Panc1 (cell line): ENCODE measurements around the gene PPP1R9B. TPM values are rescaled to one million over a fixed set of nuclear protein-coding genes. Genes with fewer than 3 reads are reported as not detected.
A peak's percentile ranks its signal among the peaks of the same experiment; 100 is the strongest.

Experiments used
- ATAC-seq: fragments of 200-7000 bp; cut with Tn5 transposase; 2 replicates; pipeline ENCODE4 v1.9.1; 2020; ENCODE audit warnings: mild to moderate bottlenecking, moderate library complexity
- BruUV-seq: library from RNA; stranded (reverse); fragments of 400-500 nt; replicated peaks from 2 replicates; lab custom pipeline; 2021; lab: Mats Ljungman, UMichigan
- CTCF ChIA-PET: fragments of 300-600 bp; sonication (Branson Sonifier 250); formaldehyde crosslinking; loops from one replicate; lab custom pipeline; 2022; ENCODE audit warnings: antibody characterized with exemption; lab: Charles Lee
- POLR2A ChIA-PET: fragments of 300-600 bp; sonication (Branson Sonifier 250); formaldehyde crosslinking; loops from one replicate; lab custom pipeline; 2022; ENCODE audit warnings: antibody characterized with exemption; lab: Charles Lee
- DNase-seq: peaks from one replicate; pipeline ENCODE4 v3.0.0-alpha.2; 2010; ENCODE audit warnings: low read depth, low spot score
- H3K27ac ChIP-seq: 2 replicates; pipeline ENCODE4 v1.5.1; 2011; ENCODE audit warnings: mild to moderate bottlenecking, low read length, inconsistent platforms
- H3K27me3 ChIP-seq: fragments of 200-500 bp; sonication (Bioruptor generic); 2 replicates; pipeline ENCODE4 v1.6.0; 2014; ENCODE audit warnings: low read length, inconsistent platforms; ENCODE audit not compliant: control insufficient read depth, insufficient read depth
- H3K36me3 ChIP-seq: fragments of 200-500 bp; sonication (Bioruptor generic); 2 replicates; pipeline ENCODE4 v1.5.1; 2014; ENCODE audit warnings: inconsistent platforms, mild to moderate bottlenecking, low read length, moderate library complexity; ENCODE audit not compliant: control insufficient read depth, insufficient read depth
- H3K4me1 ChIP-seq: 2 replicates; pipeline ENCODE4 v1.5.1; 2011; ENCODE audit warnings: inconsistent platforms, mild to moderate bottlenecking, low read length, moderate library complexity; ENCODE audit not compliant: control insufficient read depth, insufficient read depth
- H3K4me3 ChIP-seq, 2 experiments: 2 replicates each; pipeline ENCODE4 v1.5.1; 2011 to 2012; ENCODE audit warnings: low read depth in 2 of 2, low read length in 2 of 2, mild to moderate bottlenecking in 2 of 2, inconsistent platforms in 1 of 2, moderate library complexity in 1 of 2
- H3K9me3 ChIP-seq: fragments of 200-500 bp; sonication (Bioruptor generic); 2 replicates; pipeline ENCODE4 v1.5.1; 2014; ENCODE audit warnings: low read depth, mild to moderate bottlenecking, inconsistent platforms, low read length, moderate library complexity; ENCODE audit not compliant: control insufficient read depth, insufficient read depth
- POLR2AphosphoS5 ChIP-seq: IDR thresholded peaks from 2 replicates; pipeline ENCODE4 v1.6.1; 2012; ENCODE audit warnings: mild to moderate bottlenecking, low read depth, low read length, moderate library complexity
- SIN3A ChIP-seq: IDR thresholded peaks from 2 replicates; pipeline ENCODE4 v1.6.1; 2012; ENCODE audit warnings: low read depth, mild to moderate bottlenecking, low read length, moderate library complexity, borderline replicate concordance; ENCODE audit not compliant: insufficient read depth
- TCF7L2 ChIP-seq: IDR thresholded peaks from 2 replicates; pipeline ENCODE4 v1.6.1; 2011; ENCODE audit warnings: mild to moderate bottlenecking, low read depth, low read length, inconsistent platforms
- in situ Hi-C: cut with HindIII; loops from 2 replicates; pipeline ENCODE4 v1.10.0; 2016; ENCODE audit warnings: low sequenced_read_pairs, low pct_unique_long_range_greater_than_20kb
- intact Hi-C: fragments of 100-400 bp; cut with micrococcal nuclease; formaldehyde crosslinking; loops from one replicate; pipeline ENCODE4 v1.10.0; 2022; ENCODE audit not compliant: unreplicated experiment
- total RNA-seq: library from RNA; stranded (reverse); gene quantifications from one replicate; pipeline ENCODE4 v1.2.1, GENCODE V29; 2021; ENCODE audit not compliant: unreplicated experiment
- TF ChIP-seq, protein P1 (sequence below), 2 experiments: IDR thresholded peaks; 2 replicates each; pipeline ENCODE4 v1.6.1; 2011 to 2012; ENCODE audit warnings: low read depth in 2 of 2, control low read depth in 1 of 2, low read length in 1 of 2, mild to moderate bottlenecking in 1 of 2, moderate library complexity in 1 of 2; ENCODE audit not compliant: insufficient read depth in 1 of 2
- TF ChIP-seq, protein P2 (sequence below): fragments of 450-650 bp; IDR thresholded peaks from 2 replicates; pipeline ENCODE4 v1.5.1; 2017; ENCODE audit warnings: mild to moderate bottlenecking

The PPP1R9B gene
- total RNA-seq, 1 experiment from 2014 or later, result 114 TPM

DNA sequence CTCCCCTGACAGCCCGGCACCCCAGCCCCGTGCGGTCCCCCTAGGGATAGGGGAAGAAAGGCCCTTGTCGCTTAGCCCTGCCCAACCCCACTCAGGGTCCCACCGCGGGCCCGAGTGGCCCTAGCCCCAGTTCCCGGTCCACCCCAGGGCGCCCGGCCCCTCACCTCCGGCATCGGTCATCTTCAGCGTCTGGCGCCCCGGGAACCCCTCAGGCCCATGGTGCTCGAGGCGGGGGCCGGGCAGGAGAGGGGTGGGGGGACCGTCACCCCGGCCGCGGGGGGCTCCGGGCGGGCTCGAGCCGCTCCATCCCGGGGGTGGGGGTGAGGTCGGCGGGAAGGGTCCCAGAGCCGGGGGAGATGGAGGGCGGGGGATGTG lies 21.1 kb downstream of the PPP1R9B start:
- Histone ChIP-seq H3K36me3 (no peaks in the 10 kb centered on the region), H3K27me3 (no peaks in the 10 kb centered on the region), H3K4me3 (peak overlapping the region; percentile 45), H3K4me1 (peaks cover 23% of the 10 kb centered on the region), H3K9me3 (no peaks in the 10 kb centered on the region), H3K27ac (no peak overlapping the region)
- no TSS peak for BruUV-seq
- ChIA-PET POLR2A (no interaction called here), CTCF (interaction anchor here (1.5 kb wide), 1 partner anchor 35 kb away, joined by 9 read pairs; no protein-coding TSS in a partner anchor)
- TF ChIP-seq, protein P1, sequence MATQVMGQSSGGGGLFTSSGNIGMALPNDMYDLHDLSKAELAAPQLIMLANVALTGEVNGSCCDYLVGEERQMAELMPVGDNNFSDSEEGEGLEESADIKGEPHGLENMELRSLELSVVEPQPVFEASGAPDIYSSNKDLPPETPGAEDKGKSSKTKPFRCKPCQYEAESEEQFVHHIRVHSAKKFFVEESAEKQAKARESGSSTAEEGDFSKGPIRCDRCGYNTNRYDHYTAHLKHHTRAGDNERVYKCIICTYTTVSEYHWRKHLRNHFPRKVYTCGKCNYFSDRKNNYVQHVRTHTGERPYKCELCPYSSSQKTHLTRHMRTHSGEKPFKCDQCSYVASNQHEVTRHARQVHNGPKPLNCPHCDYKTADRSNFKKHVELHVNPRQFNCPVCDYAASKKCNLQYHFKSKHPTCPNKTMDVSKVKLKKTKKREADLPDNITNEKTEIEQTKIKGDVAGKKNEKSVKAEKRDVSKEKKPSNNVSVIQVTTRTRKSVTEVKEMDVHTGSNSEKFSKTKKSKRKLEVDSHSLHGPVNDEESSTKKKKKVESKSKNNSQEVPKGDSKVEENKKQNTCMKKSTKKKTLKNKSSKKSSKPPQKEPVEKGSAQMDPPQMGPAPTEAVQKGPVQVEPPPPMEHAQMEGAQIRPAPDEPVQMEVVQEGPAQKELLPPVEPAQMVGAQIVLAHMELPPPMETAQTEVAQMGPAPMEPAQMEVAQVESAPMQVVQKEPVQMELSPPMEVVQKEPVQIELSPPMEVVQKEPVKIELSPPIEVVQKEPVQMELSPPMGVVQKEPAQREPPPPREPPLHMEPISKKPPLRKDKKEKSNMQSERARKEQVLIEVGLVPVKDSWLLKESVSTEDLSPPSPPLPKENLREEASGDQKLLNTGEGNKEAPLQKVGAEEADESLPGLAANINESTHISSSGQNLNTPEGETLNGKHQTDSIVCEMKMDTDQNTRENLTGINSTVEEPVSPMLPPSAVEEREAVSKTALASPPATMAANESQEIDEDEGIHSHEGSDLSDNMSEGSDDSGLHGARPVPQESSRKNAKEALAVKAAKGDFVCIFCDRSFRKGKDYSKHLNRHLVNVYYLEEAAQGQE (IDR thresholded peaks at IDR 0.05; ENCODE audit: insufficient read depth in 1 of 2, low read depth in 2 of 2, low read length in 1 of 2), result no peak
- no peak for TF ChIP-seq POLR2AphosphoS5
- no peak for TF ChIP-seq TCF7L2
- TF ChIP-seq, protein P2, sequence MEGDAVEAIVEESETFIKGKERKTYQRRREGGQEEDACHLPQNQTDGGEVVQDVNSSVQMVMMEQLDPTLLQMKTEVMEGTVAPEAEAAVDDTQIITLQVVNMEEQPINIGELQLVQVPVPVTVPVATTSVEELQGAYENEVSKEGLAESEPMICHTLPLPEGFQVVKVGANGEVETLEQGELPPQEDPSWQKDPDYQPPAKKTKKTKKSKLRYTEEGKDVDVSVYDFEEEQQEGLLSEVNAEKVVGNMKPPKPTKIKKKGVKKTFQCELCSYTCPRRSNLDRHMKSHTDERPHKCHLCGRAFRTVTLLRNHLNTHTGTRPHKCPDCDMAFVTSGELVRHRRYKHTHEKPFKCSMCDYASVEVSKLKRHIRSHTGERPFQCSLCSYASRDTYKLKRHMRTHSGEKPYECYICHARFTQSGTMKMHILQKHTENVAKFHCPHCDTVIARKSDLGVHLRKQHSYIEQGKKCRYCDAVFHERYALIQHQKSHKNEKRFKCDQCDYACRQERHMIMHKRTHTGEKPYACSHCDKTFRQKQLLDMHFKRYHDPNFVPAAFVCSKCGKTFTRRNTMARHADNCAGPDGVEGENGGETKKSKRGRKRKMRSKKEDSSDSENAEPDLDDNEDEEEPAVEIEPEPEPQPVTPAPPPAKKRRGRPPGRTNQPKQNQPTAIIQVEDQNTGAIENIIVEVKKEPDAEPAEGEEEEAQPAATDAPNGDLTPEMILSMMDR, result no peak
- no peak for TF ChIP-seq SIN3A
- DNase-seq, result no peak
- peak; percentile 9 for ATAC-seq
- in situ Hi-C loops, result no loop called here
- intact Hi-C loops, result no loop called here

DNA sequence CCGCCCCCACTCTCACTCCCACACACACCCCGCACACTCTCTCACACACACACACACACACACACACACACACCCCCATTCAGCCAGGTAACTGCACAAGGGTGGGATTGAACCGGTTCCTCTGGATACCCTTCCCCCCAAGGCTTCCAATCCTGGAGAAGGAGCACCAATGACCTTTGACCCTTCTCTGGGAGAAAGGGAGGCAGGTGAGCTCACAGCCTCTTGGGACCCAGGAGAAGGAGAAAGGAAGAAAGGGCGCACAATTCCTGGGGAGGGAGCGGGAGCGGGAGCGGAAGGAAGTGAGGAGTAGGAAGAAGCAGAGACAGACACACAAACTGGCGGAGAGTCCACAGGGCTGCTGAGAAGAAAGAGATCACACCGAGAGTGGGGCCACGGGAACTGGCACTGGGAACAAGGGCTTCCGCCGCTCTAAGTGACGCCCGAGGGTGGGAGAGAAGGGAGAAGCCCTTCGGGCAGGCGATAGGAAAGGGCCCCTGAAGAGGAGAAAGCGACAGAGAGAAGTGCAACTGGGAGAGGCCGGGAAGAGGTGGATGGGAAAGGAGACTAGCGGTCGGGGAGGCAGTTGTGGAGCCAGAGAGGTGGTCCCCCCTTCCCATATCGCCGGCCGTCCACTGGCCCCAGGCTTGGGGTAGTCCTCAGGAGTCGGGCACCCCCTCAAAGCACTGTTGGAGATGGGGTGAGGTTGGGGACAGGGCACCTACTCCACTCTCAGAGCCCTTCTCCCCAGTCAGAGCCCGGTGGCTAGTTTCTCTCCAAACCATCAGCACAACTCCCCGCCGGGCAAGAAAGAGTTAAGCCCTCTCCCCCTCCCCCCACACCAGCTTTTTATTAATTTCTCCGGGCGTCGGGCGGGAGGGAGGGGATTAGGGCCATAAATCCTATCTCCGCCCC lies 21.8 kb downstream of the PPP1R9B start:
- peaks cover 22% of the 10 kb centered on the region for H3K4me1 ChIP-seq
- TF ChIP-seq, protein P2, result no peak
- TF ChIP-seq POLR2AphosphoS5, result no peak
- no peak for TF ChIP-seq TCF7L2
- no peak for TF ChIP-seq SIN3A
- TF ChIP-seq, protein P1 (IDR thresholded peaks at IDR 0.05; ENCODE audit: insufficient read depth in 1 of 2, low read depth in 2 of 2, low read length in 1 of 2), result no peak
- no TSS peak for BruUV-seq
- ATAC-seq, result no peak
- H3K4me3 ChIP-seq, result peak overlapping the region; percentile 45
- no peaks in the 10 kb centered on the region for H3K9me3 ChIP-seq
- 0 out of 2 replicates have a peak overlapping the region, but pooled peaks have one; percentile 25 for H3K27ac ChIP-seq
- in situ Hi-C loops, result no loop called here
- H3K27me3 ChIP-seq, result no peaks in the 10 kb centered on the region
- no peak for DNase-seq
- CTCF ChIA-PET, result no interaction called here
- POLR2A ChIA-PET, result interaction anchor here (0.7 kb wide), 1 partner anchor 236 kb away, joined by 5 read pairs; no protein-coding TSS in a partner anchor
- intact Hi-C loops, result no loop called here
- H3K36me3 ChIP-seq, result no peaks in the 10 kb centered on the region
